Transverse colon (tissue), 4 donors: Measurements from ENCODE around the gene LHX8. TPM values are rescaled to one million over a fixed set of nuclear protein-coding genes. Genes with fewer than 3 reads are reported as not detected.

Experiments used
- DNase-seq: peaks from one replicate; pipeline ENCODE4 v3.0.0-alpha.2; 2019
- H3K27ac ChIP-seq, 4 donors: fragments of 200-600 bp; sonication (generic); 2 replicates each; pipeline ENCODE4 v1.5.1; 2016 to 2018; ENCODE audit warnings: inconsistent platforms in 4 of 4
- H3K27me3 ChIP-seq: fragments of 200-600 bp; sonication (generic); 2 replicates; pipeline ENCODE4 v1.5.1; 2017; ENCODE audit warnings: inconsistent platforms
- H3K36me3 ChIP-seq, 4 donors: fragments of 200-600 bp; sonication (generic); 2 replicates each; pipeline ENCODE4 v1.5.1; 2017 to 2019; ENCODE audit warnings: inconsistent platforms in 4 of 4
- H3K4me1 ChIP-seq, 4 donors: fragments of 200-600 bp; sonication (generic); 2 replicates each; pipeline ENCODE4 v1.5.1; 2017 to 2020; ENCODE audit warnings: inconsistent platforms in 4 of 4
- H3K4me3 ChIP-seq, 4 donors: fragments of 200-600 bp; sonication (generic); 1 replicate in 1 of 4; 2 replicates in 3 of 4; pipeline versions ENCODE4 v1.5.1 to v1.6.1; 2017 to 2019; ENCODE audit warnings: inconsistent platforms in 4 of 4
- H3K9me3 ChIP-seq, 2 donors: fragments of 200-600 bp; sonication (generic); 2 replicates each; pipeline ENCODE4 v1.5.1; 2017 to 2019; ENCODE audit warnings: inconsistent platforms in 2 of 2
- EP300 ChIP-seq: sonication (generic); formaldehyde crosslinking; IDR thresholded peaks from one replicate; pipeline ENCODE4 v1.6.1; 2017; ENCODE audit warnings: antibody characterized with exemption, low read depth
- POLR2A ChIP-seq: fragments of 450-650 bp; IDR thresholded peaks from one replicate; pipeline ENCODE4 v1.6.1; 2016; ENCODE audit warnings: antibody characterized with exemption, mild to moderate bottlenecking, moderate library complexity
- POLR2AphosphoS5 ChIP-seq, 3 donors: sonication (generic); formaldehyde crosslinking; IDR thresholded peaks; one replicate each; pipeline ENCODE4 v1.6.1; 2016; ENCODE audit warnings: antibody characterized with exemption in 3 of 3
- WGBS, 2 donors: methylation state at CpG; one replicate each; pipeline ENCODE4 v1.1.5; 2018; ENCODE audit warnings: low coverage in 1 of 2; 5-methylcytosine and 5-hydroxymethylcytosine counted together
- in situ Hi-C, 4 donors: fragments of 200-750 bp; cut with MboI; loops; one replicate each; pipeline versions ENCODE4 v1.15.0 to v1.15.1; 2017; ENCODE audit warnings: low sequenced_read_pairs in 3 of 4, low pct_ligation_motif_present in 1 of 4, low pct_unique_long_range_greater_than_20kb in 1 of 4
- intact Hi-C: fragments of 100-400 bp; cut with DNase I; formaldehyde crosslinking; loops from one replicate; pipeline ENCODE4 v1.15.1; 2023; ENCODE audit warnings: low total_unique reads
- total RNA-seq, 4 donors: library from RNA; depleted of rRNA; stranded (reverse); fragments of >200 nt; gene quantifications; one replicate each; pipeline ENCODE4 v1.1.0, GENCODE V29; 2016
- TF ChIP-seq, protein P1 (sequence below), 5 experiments: fragments of 200-600 bp in 3 of 5; fragments of 450-650 bp in 2 of 5; sonication (generic) in 3 of 5; IDR thresholded peaks; 1 replicate in 2 of 5; 2 replicates in 3 of 5; pipeline ENCODE4 v1.5.1; 2016 to 2017; ENCODE audit warnings: antibody characterized with exemption in 5 of 5, inconsistent platforms in 3 of 5, mild to moderate bottlenecking in 2 of 5, moderate library complexity in 1 of 5

Gene LHX8
- total RNA-seq, 4 donors from 2014 or later = not detected

DNA sequence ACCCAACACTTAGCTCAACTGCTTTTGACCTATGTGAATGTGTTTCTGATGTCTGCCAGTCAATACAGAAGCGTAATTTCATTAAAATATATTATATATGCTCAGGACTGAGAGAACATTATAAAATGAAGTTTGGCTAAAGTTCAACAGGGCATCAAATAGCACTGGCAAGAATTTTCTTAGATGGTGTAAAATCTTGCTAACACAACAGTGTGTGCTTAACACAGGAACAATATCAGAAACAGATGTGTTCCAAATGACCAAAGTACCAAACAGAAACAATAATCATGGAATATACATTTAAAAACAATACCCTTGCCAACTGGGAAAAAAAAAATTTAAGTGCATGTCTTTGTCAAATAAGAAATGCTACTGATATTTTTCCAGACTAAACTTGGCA is 10.4 kb upstream of the LHX8 start:
- Histone ChIP-seq H3K36me3 (no peaks in the 10 kb centered on the region), H3K4me3 (no peak overlapping the region), H3K4me1 (no peaks in the 10 kb centered on the region), H3K9me3 (no peaks in the 10 kb centered on the region), H3K27ac (no peak overlapping the region), H3K27me3 (peaks cover 62% of the 10 kb centered on the region)
- intact Hi-C loops (no loop called here), in situ Hi-C loops (no loop called here)
- no peak for DNase-seq
- TF ChIP-seq, protein P1, sequence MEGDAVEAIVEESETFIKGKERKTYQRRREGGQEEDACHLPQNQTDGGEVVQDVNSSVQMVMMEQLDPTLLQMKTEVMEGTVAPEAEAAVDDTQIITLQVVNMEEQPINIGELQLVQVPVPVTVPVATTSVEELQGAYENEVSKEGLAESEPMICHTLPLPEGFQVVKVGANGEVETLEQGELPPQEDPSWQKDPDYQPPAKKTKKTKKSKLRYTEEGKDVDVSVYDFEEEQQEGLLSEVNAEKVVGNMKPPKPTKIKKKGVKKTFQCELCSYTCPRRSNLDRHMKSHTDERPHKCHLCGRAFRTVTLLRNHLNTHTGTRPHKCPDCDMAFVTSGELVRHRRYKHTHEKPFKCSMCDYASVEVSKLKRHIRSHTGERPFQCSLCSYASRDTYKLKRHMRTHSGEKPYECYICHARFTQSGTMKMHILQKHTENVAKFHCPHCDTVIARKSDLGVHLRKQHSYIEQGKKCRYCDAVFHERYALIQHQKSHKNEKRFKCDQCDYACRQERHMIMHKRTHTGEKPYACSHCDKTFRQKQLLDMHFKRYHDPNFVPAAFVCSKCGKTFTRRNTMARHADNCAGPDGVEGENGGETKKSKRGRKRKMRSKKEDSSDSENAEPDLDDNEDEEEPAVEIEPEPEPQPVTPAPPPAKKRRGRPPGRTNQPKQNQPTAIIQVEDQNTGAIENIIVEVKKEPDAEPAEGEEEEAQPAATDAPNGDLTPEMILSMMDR (IDR thresholded peaks at IDR 0.05) = no peak
- no peak for TF ChIP-seq POLR2A
- TF ChIP-seq EP300 = no peak
- no peak for TF ChIP-seq POLR2AphosphoS5 (IDR thresholded peaks at IDR 0.05)
- 64 to 86% methylated on average over 1 of the region's 1 CpG for WGBS, 2 donors

DNA sequence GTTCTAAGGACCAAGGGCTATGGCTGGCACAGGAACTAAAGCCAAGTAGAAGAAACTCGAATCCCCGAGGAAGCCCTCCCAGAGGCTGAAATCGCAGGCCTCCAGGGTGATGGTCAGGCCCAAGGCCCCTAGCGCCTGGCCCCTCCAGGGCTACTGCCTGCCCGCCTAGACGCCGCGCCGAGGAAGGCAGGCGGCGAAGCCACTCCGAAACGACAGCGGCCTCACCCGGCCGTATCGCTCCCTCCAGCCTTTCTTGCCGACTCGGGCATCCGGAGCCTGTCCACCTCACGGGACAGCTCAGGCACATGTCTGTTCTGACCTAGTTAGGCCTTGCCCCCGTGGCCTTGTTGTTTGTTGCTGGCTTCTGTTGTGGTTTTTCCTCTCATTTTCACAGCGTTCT is 9.7 kb upstream of the LHX8 start:
- in situ Hi-C loops = no loop called here
- intact Hi-C loops = no loop called here
- WGBS, 2 donors = 7 to 69% methylated on average over 2 to 23 of the region's 23 CpGs
- Histone ChIP-seq H3K9me3 (no peaks in the 10 kb centered on the region), H3K4me3 (no peak overlapping the region), H3K27me3 (peaks cover 69% of the 10 kb centered on the region), H3K36me3 (no peaks in the 10 kb centered on the region), H3K27ac (no peak overlapping the region), H3K4me1 (no peaks in the 10 kb centered on the region)
- no peak for DNase-seq
- TF ChIP-seq EP300 (no peak), POLR2A (no peak), POLR2AphosphoS5 (IDR thresholded peaks at IDR 0.05) (no peak)
- TF ChIP-seq, protein P1 (IDR thresholded peaks at IDR 0.05) = no peak

DNA sequence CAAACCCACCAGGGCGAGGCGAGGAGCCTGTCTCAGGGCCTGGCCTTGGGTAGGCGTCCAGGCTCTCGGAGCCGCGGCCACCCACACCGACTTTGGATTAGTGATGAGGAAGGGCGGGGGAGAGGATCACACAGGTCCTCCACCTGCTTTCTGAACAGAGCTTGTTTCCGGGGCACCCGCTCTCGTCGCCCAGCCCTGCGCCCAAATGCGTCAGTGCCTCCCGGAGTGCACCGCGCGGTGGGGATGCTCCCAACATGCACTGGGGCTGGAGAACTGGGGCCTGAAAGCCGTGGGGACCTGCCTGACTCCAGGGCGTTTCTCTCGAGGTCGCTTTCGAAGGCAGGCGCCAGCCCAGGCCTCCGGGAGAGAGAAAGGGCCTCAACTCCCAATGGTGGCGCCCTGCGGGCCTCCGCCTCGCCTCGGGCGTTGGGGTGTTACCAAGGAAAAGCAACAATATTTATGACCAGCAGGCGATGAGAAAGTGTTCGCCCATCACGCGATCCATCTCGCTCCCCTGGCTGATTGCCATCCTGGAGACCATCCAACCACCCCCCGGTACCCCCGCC is 8.9 kb upstream of the LHX8 start:
- H3K4me3 ChIP-seq = no peak overlapping the region
- TF ChIP-seq POLR2AphosphoS5 (IDR thresholded peaks at IDR 0.05) (no peak), EP300 (no peak), POLR2A (no peak)
- TF ChIP-seq, protein P1 (IDR thresholded peaks at IDR 0.05) = no peak
- in situ Hi-C loops = no loop called here
- H3K27me3 ChIP-seq = peaks cover 77% of the 10 kb centered on the region
- no peak for DNase-seq
- intact Hi-C loops = loop anchor here (5.0 kb wide), 1 partner anchor 433 kb away; no protein-coding TSS in a partner anchor
- H3K9me3 ChIP-seq = no peaks in the 10 kb centered on the region
- H3K36me3 ChIP-seq = no peaks in the 10 kb centered on the region
- WGBS, 2 donors = 72% methylated on average over 38 of the region's 38 CpGs; no CpG with 5 or more reads in 1 of the 2 donors
- H3K4me1 ChIP-seq = no peaks in the 10 kb centered on the region
- H3K27ac ChIP-seq = no peak overlapping the region

DNA sequence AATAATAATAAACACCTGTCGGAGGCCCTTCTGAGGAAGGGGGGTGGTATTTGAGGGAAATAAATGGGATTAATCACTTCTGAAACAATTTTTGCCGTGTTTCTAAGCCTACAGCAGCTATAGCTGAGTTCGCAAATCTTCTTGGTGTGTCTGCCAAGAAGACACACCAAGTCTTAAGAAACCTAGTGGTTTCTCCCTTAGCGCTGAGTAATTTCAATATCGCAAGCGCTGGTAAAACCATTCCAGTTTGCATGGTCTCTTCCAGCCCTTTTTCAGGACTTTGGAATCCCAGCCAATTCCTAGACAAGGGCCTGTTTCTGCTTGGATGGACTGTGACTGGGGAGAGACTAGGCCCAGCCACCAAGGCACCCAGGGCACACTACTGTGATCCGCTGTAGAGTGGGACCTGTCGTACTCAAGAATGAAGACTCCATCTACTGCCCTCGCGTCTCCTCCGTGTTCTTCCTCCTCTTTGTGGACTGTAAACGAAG is 7.5 kb upstream of the LHX8 start:
- Histone ChIP-seq H3K27ac (no peak overlapping the region), H3K9me3 (no peaks in the 10 kb centered on the region), H3K36me3 (no peaks in the 10 kb centered on the region), H3K27me3 (peaks cover 88% of the 10 kb centered on the region), H3K4me3 (no peak overlapping the region), H3K4me1 (no peaks in the 10 kb centered on the region)
- no peak for DNase-seq
- 8 to 48% methylated on average over 3 to 12 of the region's 12 CpGs for WGBS, 2 donors
- TF ChIP-seq, protein P1 (IDR thresholded peaks at IDR 0.05) = no peak
- TF ChIP-seq POLR2AphosphoS5 (IDR thresholded peaks at IDR 0.05) = no peak
- TF ChIP-seq EP300 = no peak
- TF ChIP-seq POLR2A = no peak
- in situ Hi-C loops (no loop called here), intact Hi-C loops (loop anchor here (5.0 kb wide), 1 partner anchor 434 kb away; no protein-coding TSS in a partner anchor)
